ENCODE measurements around the gene UTF1.

Gene UTF1

GRCh38 chr10:133186416-133187090 lies 43.5 kb upstream of the UTF1 start:
- Histone ChIP-seq H3K4me1 (ENCODE audit: low read length) (no peaks in the 10 kb centered on the region), H3K9me3 (ENCODE audit: insufficient read depth, low read length) (no peaks in the 10 kb centered on the region), H3K4me2 (ENCODE audit: low read length) (no peak overlapping the region), H3K4me3 (ENCODE audit: low read length) (no peak overlapping the region), H3K79me2 (ENCODE audit: low read length) (no peaks in the 10 kb centered on the region), H3K27ac (ENCODE audit: low read length) (no peak overlapping the region), H3K36me3 (replicated peaks; ENCODE audit: low read depth, low read length) (no peaks in the 10 kb centered on the region), H4K20me1 (ENCODE audit: insufficient read depth, low read length) (no peaks in the 10 kb centered on the region), H2AFZ (ENCODE audit: low read depth, low read length) (no peak overlapping the region), H3K9ac (ENCODE audit: low read length) (no peak overlapping the region), H3K27me3 (ENCODE audit: low read depth, low read length) (no peaks in the 10 kb centered on the region)
- TF ChIP-seq, protein P1, sequence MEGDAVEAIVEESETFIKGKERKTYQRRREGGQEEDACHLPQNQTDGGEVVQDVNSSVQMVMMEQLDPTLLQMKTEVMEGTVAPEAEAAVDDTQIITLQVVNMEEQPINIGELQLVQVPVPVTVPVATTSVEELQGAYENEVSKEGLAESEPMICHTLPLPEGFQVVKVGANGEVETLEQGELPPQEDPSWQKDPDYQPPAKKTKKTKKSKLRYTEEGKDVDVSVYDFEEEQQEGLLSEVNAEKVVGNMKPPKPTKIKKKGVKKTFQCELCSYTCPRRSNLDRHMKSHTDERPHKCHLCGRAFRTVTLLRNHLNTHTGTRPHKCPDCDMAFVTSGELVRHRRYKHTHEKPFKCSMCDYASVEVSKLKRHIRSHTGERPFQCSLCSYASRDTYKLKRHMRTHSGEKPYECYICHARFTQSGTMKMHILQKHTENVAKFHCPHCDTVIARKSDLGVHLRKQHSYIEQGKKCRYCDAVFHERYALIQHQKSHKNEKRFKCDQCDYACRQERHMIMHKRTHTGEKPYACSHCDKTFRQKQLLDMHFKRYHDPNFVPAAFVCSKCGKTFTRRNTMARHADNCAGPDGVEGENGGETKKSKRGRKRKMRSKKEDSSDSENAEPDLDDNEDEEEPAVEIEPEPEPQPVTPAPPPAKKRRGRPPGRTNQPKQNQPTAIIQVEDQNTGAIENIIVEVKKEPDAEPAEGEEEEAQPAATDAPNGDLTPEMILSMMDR (IDR thresholded peaks at IDR 0.05; ENCODE audit: low read depth, low read length), result no peak
- TF ChIP-seq EZH2phosphoT487 (IDR thresholded peaks at IDR 0.05; ENCODE audit: low read depth), result no peak

DNA sequence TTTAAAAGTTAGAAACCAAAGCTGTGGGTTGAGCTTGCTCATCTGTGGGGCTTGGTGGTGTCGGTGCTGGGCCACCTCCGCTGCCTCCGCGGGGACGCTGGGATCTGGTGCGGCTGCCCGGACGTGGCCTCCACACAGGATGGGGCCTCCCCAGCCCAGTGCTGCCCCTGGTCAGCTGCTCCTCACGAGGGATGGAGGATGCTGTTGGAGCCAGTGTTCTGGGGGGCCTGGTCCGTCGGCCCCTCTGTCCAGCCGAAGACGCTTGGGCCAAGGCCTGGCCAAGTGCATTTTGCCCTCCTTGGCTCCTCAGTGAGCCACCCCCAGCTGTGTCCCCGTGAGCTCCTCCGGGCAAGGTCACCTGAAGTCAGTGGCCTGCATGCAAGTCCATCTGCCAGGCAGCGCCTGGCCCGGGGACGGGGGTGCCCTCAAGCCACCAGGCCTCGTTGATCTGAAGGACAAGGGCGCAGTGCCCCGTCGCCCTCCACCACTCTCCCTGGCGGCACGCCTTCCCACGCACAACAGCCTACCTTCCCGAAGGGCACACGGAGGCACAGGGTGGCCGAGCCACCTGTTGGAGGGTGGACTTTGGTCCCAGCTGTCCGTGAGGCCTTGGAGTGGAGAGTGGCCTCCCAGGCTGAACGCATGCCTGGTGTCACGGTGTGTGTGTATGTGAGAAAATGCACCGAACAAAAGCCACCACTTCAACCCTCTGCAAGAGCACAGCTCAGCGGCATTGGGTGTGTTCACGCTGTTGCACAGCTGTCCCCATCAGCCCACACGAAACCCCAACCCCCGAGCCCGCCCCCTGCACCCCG lies 42.7 kb upstream of the UTF1 start:
- H3K36me3 ChIP-seq (replicated peaks; ENCODE audit: low read depth, low read length), result no peaks in the 10 kb centered on the region
- no peaks in the 10 kb centered on the region for H4K20me1 ChIP-seq (ENCODE audit: insufficient read depth, low read length)
- no peaks in the 10 kb centered on the region for H3K79me2 ChIP-seq (ENCODE audit: low read length)
- H3K9ac ChIP-seq (ENCODE audit: low read length), result no peak overlapping the region
- no peaks in the 10 kb centered on the region for H3K27me3 ChIP-seq (ENCODE audit: low read depth, low read length)
- no peak overlapping the region for H3K4me2 ChIP-seq (ENCODE audit: low read length)
- H3K27ac ChIP-seq (ENCODE audit: low read length), result no peak overlapping the region
- no peak overlapping the region for H2AFZ ChIP-seq (ENCODE audit: low read depth, low read length)
- no peak for TF ChIP-seq EZH2phosphoT487 (IDR thresholded peaks at IDR 0.05; ENCODE audit: low read depth)
- TF ChIP-seq, protein P1 (IDR thresholded peaks at IDR 0.05; ENCODE audit: low read depth, low read length), result no peak
- no peak overlapping the region for H3K4me3 ChIP-seq (ENCODE audit: low read length)
- H3K4me1 ChIP-seq (ENCODE audit: low read length), result no peaks in the 10 kb centered on the region
- H3K9me3 ChIP-seq (ENCODE audit: insufficient read depth, low read length), result no peaks in the 10 kb centered on the region

DNA sequence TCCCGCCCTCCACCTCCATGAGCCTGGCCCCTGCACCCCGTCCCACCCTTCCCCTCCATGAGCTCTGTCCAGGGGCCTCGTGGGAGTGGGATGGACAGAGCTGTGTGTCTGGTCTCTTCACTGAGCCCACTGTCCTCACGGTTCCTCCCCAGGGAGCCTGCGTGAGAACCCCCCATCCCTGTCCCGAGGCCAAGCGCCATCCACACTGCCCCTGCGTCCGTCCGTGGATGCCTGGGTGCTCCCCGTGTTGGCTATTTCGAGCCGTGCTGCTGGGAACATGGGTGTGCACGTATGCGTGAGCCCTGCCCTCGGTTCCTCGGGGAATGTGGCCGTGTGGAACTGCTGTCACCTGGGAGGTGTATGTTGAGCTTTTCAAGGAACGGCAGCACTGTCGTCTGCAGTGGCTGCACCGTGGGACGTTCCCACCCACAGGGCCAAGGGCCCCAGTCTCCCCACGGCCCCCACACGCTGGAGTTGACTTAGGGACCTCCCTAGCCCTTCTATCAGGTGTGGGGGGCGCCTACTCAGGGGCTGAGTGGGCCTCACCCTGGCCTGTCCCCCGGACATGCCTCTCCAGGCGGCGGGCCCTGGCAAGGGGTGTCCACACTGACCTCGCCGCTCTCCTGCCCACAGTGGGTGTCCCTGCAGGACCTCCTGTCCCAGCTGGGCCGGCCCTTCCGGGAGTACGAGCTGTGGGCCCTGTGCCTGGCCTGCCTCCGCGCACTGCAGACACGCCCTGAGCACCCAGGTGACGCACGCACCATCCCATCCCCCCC lies 41.9 kb upstream of the UTF1 start:
- no peak overlapping the region for H3K27ac ChIP-seq (ENCODE audit: low read length)
- no peaks in the 10 kb centered on the region for H3K27me3 ChIP-seq (ENCODE audit: low read depth, low read length)
- H3K4me3 ChIP-seq (ENCODE audit: low read length), result no peak overlapping the region
- no peak overlapping the region for H3K4me2 ChIP-seq (ENCODE audit: low read length)
- H3K9ac ChIP-seq (ENCODE audit: low read length), result no peak overlapping the region
- H3K36me3 ChIP-seq (replicated peaks; ENCODE audit: low read depth, low read length), result no peaks in the 10 kb centered on the region
- TF ChIP-seq EZH2phosphoT487 (IDR thresholded peaks at IDR 0.05; ENCODE audit: low read depth), result no peak
- TF ChIP-seq, protein P1 (IDR thresholded peaks at IDR 0.05; ENCODE audit: low read depth, low read length), result no peak
- H3K9me3 ChIP-seq (ENCODE audit: insufficient read depth, low read length), result no peaks in the 10 kb centered on the region
- H3K4me1 ChIP-seq (ENCODE audit: low read length), result no peaks in the 10 kb centered on the region
- no peak overlapping the region for H2AFZ ChIP-seq (ENCODE audit: low read depth, low read length)
- H4K20me1 ChIP-seq (ENCODE audit: insufficient read depth, low read length), result no peaks in the 10 kb centered on the region
- no peaks in the 10 kb centered on the region for H3K79me2 ChIP-seq (ENCODE audit: low read length)

DNA sequence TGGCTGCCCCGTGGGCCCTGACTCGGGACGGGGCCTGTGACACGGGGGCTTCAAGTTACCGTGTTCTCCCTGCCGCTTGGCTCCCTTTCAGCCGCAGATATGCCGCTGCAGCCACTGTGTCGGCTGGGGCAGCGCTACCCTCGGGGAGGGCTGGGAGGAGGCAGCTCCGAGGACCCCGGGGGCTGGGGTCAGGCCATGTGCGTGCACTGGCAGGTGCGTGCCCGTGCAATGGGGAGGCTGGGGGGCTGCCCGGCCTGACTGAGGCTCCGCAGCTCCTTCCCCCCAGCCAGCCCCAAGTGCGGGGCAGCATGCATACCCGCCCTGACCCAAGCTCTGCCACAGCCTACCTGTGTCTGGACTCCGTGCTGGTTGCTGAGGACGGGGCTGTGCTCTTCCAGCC lies 40.8 kb upstream of the UTF1 start:
- no peak overlapping the region for H3K9ac ChIP-seq (ENCODE audit: low read length)
- H3K36me3 ChIP-seq (replicated peaks; ENCODE audit: low read depth, low read length), result no peaks in the 10 kb centered on the region
- H4K20me1 ChIP-seq (ENCODE audit: insufficient read depth, low read length), result no peaks in the 10 kb centered on the region
- no peak overlapping the region for H2AFZ ChIP-seq (ENCODE audit: low read depth, low read length)
- H3K27ac ChIP-seq (ENCODE audit: low read length), result no peak overlapping the region
- no peaks in the 10 kb centered on the region for H3K9me3 ChIP-seq (ENCODE audit: insufficient read depth, low read length)
- no peaks in the 10 kb centered on the region for H3K27me3 ChIP-seq (ENCODE audit: low read depth, low read length)
- H3K79me2 ChIP-seq (ENCODE audit: low read length), result no peaks in the 10 kb centered on the region
- TF ChIP-seq EZH2phosphoT487 (IDR thresholded peaks at IDR 0.05; ENCODE audit: low read depth), result no peak
- TF ChIP-seq, protein P1 (IDR thresholded peaks at IDR 0.05; ENCODE audit: low read depth, low read length), result no peak
- H3K4me3 ChIP-seq (ENCODE audit: low read length), result no peak overlapping the region
- H3K4me1 ChIP-seq (ENCODE audit: low read length), result no peaks in the 10 kb centered on the region
- no peak overlapping the region for H3K4me2 ChIP-seq (ENCODE audit: low read length)
